Peyer's patch (tissue), 4 donors: ENCODE data around the gene PDE6B. TPM values are rescaled to one million over a fixed set of nuclear protein-coding genes. Genes with fewer than 3 reads are reported as not detected.
A peak's percentile ranks its signal among the peaks of the same experiment; 100 is the strongest.

ENCODE experiments used
- DNase-seq, 3 donors: peaks; one replicate each; pipeline ENCODE4 v3.0.0-alpha.2; 2017 to 2019
- H3K27ac ChIP-seq, 4 donors: fragments of 200-600 bp; sonication (generic); one replicate each; pipeline ENCODE4 v1.5.1; 2016 to 2019
- H3K27me3 ChIP-seq, 2 donors: fragments of 200-600 bp; sonication (generic); one replicate each; pipeline ENCODE4 v1.5.1; 2019
- H3K36me3 ChIP-seq, 3 donors: fragments of 200-600 bp; sonication (generic); one replicate each; pipeline ENCODE4 v1.5.1; 2016 to 2019
- H3K4me1 ChIP-seq, 4 donors: fragments of 200-600 bp; sonication (generic); one replicate each; pipeline ENCODE4 v1.5.1; 2016 to 2019
- H3K4me3 ChIP-seq, 4 donors: fragments of 200-600 bp; sonication (generic); 1 replicate in 3 of 4; 2 replicates in 1 of 4; pipeline ENCODE4 v1.5.1; 2016 to 2019; ENCODE audit warnings: mild to moderate bottlenecking in 1 of 4
- H3K9me3 ChIP-seq, 4 donors: fragments of 200-600 bp; sonication (generic); one replicate each; pipeline ENCODE4 v1.5.1; 2016 to 2019; ENCODE audit warnings: mild to moderate bottlenecking in 1 of 4
- CTCF ChIP-seq, 6 experiments: fragments of 450-650 bp in 4 of 6; fragments of 200-600 bp in 2 of 6; sonication (generic) in 1 of 6; IDR thresholded peaks; one replicate each; pipeline ENCODE4 v1.5.1; 2017 to 2019; ENCODE audit warnings: antibody characterized with exemption in 6 of 6, mild to moderate bottlenecking in 3 of 6, moderate library complexity in 1 of 6
- POLR2A ChIP-seq, 2 donors: fragments of 450-650 bp; IDR thresholded peaks; one replicate each; pipeline ENCODE4 v1.5.1; 2017; ENCODE audit warnings: antibody characterized with exemption in 2 of 2, mild to moderate bottlenecking in 2 of 2, moderate library complexity in 2 of 2
- total RNA-seq, 4 donors: library from RNA; depleted of rRNA; stranded (reverse); fragments of >200 nt; gene quantifications; one replicate each; pipeline ENCODE4 v1.1.0, GENCODE V29; 2016

Gene PDE6B
- total RNA-seq, 4 donors from 2014 or later: 0.27 to 1.8 (median 1.4) TPM; not detected in 1

DNA sequence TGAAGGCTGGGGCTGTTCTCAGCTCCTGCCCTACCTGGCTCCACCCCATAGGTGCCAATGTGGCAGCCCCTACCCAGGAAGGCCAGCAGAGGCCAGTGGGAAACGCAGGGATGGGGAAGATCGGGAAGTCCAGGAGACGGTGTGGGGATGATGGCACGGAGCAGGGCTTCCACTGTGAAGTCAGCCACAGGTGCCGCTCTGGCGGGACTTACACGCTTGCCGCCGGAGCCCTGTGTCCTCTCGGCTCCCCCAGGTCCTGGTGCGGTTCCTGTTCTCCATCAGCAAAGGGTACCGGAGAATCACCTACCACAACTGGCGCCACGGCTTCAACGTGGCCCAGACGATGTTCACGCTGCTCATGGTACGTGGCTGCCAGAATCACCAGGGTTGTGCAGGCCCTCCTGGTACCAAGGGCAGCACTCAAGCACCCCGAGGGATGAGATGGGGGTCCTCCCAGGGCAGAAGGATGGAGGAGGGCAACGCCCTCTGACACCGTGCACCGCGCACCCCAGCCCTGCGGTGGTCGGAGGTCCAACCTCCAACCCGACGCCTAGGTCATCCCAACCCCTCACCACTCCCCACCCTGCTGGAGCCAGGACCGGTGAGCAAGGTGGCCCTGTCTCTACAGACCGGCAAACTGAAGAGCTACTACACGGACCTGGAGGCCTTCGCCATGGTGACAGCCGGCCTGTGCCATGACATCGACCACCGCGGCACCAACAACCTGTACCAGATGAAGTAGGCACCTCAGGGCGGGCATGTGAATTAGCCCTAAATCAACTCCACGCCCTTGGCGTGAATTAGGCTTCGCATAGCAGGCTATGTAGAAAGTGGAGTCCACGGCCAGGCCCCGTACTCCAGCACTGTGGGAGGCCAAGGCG is 36.7 kb downstream of the PDE6B start:
- peaks cover 0 to 8% (median 0%) of the 10 kb centered on the region in 4 donors for H3K4me1 ChIP-seq
- H3K27ac ChIP-seq: no peak overlapping the region
- no peaks in the 10 kb centered on the region for H3K27me3 ChIP-seq
- H3K36me3 ChIP-seq: no peaks in the 10 kb centered on the region
- DNase-seq: no peak
- TF ChIP-seq CTCF (IDR thresholded peaks at IDR 0.05) (no peak), POLR2A (IDR thresholded peaks at IDR 0.05) (no peak)
- no peaks in the 10 kb centered on the region for H3K9me3 ChIP-seq
- no peak overlapping the region for H3K4me3 ChIP-seq

- Histone ChIP-seq H3K4me1 (peaks cover 0 to 8% (median 0%) of the 10 kb centered on the region in 4 donors), H3K9me3 (no peaks in the 10 kb centered on the region), H3K27me3 (no peaks in the 10 kb centered on the region), H3K27ac (peak overlapping the region in 2 of 4 donors; percentile 55 to 77), H3K36me3 (no peaks in the 10 kb centered on the region), H3K4me3 (peak overlapping the region; percentile 61 to 84 (median 70))
- TF ChIP-seq CTCF (IDR thresholded peaks at IDR 0.05): no peak
- no peak for TF ChIP-seq POLR2A (IDR thresholded peaks at IDR 0.05)
- DNase-seq: no peak
Measured at GRCh38 chr4:663046-663437, 37.7 kb downstream of the PDE6B start.

GRCh38 chr4:663438-664428 is 38.4 kb downstream of the PDE6B start:
- peak in 2 of 3 donors; percentile 81 to 87 for DNase-seq
- H3K27ac ChIP-seq: peak overlapping the region; percentile 48 to 77 (median 60)
- no peaks in the 10 kb centered on the region for H3K36me3 ChIP-seq
- no peak for TF ChIP-seq CTCF (IDR thresholded peaks at IDR 0.05)
- no peak for TF ChIP-seq POLR2A (IDR thresholded peaks at IDR 0.05)
- peaks cover 0 to 8% (median 0%) of the 10 kb centered on the region in 4 donors for H3K4me1 ChIP-seq
- no peaks in the 10 kb centered on the region for H3K9me3 ChIP-seq
- peak overlapping the region; percentile 61 to 84 (median 70) for H3K4me3 ChIP-seq
- no peaks in the 10 kb centered on the region for H3K27me3 ChIP-seq

GRCh38 chr4:664713-665231 is 39.4 kb downstream of the PDE6B start:
- Histone ChIP-seq H3K4me3 (no peak overlapping the region), H3K27ac (no peak overlapping the region), H3K4me1 (peaks cover 0 to 8% (median 0%) of the 10 kb centered on the region in 4 donors), H3K27me3 (no peaks in the 10 kb centered on the region), H3K9me3 (no peaks in the 10 kb centered on the region), H3K36me3 (no peaks in the 10 kb centered on the region)
- no peak for DNase-seq
- no peak for TF ChIP-seq CTCF (IDR thresholded peaks at IDR 0.05)
- no peak for TF ChIP-seq POLR2A (IDR thresholded peaks at IDR 0.05)

DNA sequence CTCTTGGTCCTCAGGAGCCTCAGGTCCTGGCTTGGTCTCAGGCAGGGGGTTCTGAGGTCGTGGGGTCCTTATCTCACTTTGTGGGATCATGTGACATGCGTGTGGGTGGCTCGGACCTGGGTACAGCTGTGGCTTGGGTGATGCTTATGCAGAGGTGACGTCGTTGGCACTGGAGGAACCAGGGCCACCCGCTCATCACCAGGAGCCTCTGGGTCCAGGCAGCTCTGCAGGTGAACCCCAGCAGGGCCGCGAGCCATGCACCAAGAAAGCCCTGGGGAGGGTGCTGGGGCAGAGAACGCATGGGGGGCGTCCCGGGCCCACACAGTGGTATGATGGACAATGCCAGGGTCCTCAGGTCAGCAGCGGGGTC is 40.0 kb downstream of the PDE6B start:
- Histone ChIP-seq H3K4me3 (no peak overlapping the region), H3K4me1 (peaks cover 0 to 8% (median 0%) of the 10 kb centered on the region in 4 donors), H3K9me3 (no peaks in the 10 kb centered on the region), H3K27me3 (no peaks in the 10 kb centered on the region), H3K36me3 (no peaks in the 10 kb centered on the region), H3K27ac (no peak overlapping the region)
- TF ChIP-seq CTCF (IDR thresholded peaks at IDR 0.05): no peak
- no peak for DNase-seq
